MM.1S (cell line): ENCODE results near the gene RABEP1.
"Not testable (repeated sequence)": the region's sequence is repeated elsewhere in the genome, so short reads cannot be mapped to it uniquely, and the experiment has no call there.

Experiments
- DNase-seq: peaks from one replicate; pipeline ENCODE4 v3.0.0-alpha.2; 2015
- H2AFZ ChIP-seq: fragments of 300-600 bp; sonication (generic); 2 replicates; pipeline ENCODE4 v1.6.0; 2016; ENCODE audit warnings: antibody characterized with exemption, low read length
- H3F3A ChIP-seq: fragments of 300-600 bp; sonication (generic); 2 replicates; pipeline ENCODE4 v1.6.1; 2016; ENCODE audit warnings: mild to moderate bottlenecking, antibody characterized with exemption, low read length, moderate library complexity, mixed read lengths; ENCODE audit not compliant: insufficient read depth
- H3K27ac ChIP-seq: fragments of 300-600 bp; sonication (generic); 2 replicates; pipeline ENCODE4 v1.5.1; 2016; ENCODE audit warnings: mild to moderate bottlenecking, low read length
- H3K27me3 ChIP-seq: fragments of 300-600 bp; sonication (generic); replicated peaks from 2 replicates; pipeline ENCODE4 v1.6.0; 2016; ENCODE audit warnings: low read length; ENCODE audit not compliant: insufficient read depth
- H3K36me3 ChIP-seq: fragments of 300-600 bp; sonication (generic); replicated peaks from 2 replicates; pipeline ENCODE4 v1.6.1; 2016; ENCODE audit warnings: mild to moderate bottlenecking, low read length, mixed read lengths; ENCODE audit not compliant: insufficient read depth
- H3K4me1 ChIP-seq: fragments of 300-600 bp; sonication (generic); 2 replicates; pipeline ENCODE4 v1.6.1; 2016; ENCODE audit warnings: low read length, mixed read lengths
- H3K4me2 ChIP-seq: fragments of 300-600 bp; sonication (generic); 2 replicates; pipeline ENCODE4 v1.6.0; 2016; ENCODE audit warnings: low read depth, low read length
- H3K4me3 ChIP-seq: fragments of 300-600 bp; sonication (generic); 2 replicates; pipeline ENCODE4 v1.5.1; 2016; ENCODE audit warnings: low read length, mixed read lengths
- H3K79me2 ChIP-seq: fragments of 300-600 bp; sonication (generic); 2 replicates; pipeline ENCODE4 v1.6.1; 2016; ENCODE audit warnings: mixed run types, low read length, mixed read lengths
- H3K9ac ChIP-seq: fragments of 300-600 bp; sonication (generic); 2 replicates; pipeline ENCODE4 v1.6.1; 2016; ENCODE audit warnings: low read length, mixed read lengths
- H3K9me2 ChIP-seq: fragments of 300-600 bp; sonication (generic); replicated peaks from 2 replicates; pipeline ENCODE4 v1.6.1; 2016; ENCODE audit warnings: mild to moderate bottlenecking, low read length, mixed read lengths; ENCODE audit not compliant: insufficient read depth
- H3K9me3 ChIP-seq: fragments of 300-600 bp; sonication (generic); replicated peaks from 2 replicates; pipeline ENCODE4 v1.6.1; 2016; ENCODE audit warnings: mild to moderate bottlenecking, low read length, mixed read lengths; ENCODE audit not compliant: insufficient read depth
- H4K20me1 ChIP-seq: fragments of 300-600 bp; sonication (generic); 2 replicates; pipeline ENCODE4 v1.6.1; 2016; ENCODE audit warnings: mild to moderate bottlenecking, low read length, moderate library complexity, mixed read lengths; ENCODE audit not compliant: insufficient read depth
- CTCF ChIP-seq: fragments of 300-600 bp; sonication (generic); IDR thresholded peaks from 2 replicates; pipeline ENCODE4 v1.5.1; 2016; ENCODE audit warnings: antibody characterized with exemption, low read length, mixed read lengths
- EZH2 ChIP-seq: fragments of 300-600 bp; sonication (generic); optimal IDR thresholded peaks from 2 replicates; pipeline ENCODE3; 2017; ENCODE audit warnings: low read depth, mild to moderate bottlenecking, antibody characterized with exemption, low read length, mixed read lengths
- EZH2phosphoT487 ChIP-seq: fragments of 300-600 bp; sonication (generic); IDR thresholded peaks from 2 replicates; pipeline ENCODE4 v1.6.1; 2018; ENCODE audit warnings: antibody characterized with exemption, low read length

RABEP1 gene

GRCh38 chr17:5424909-5425308 lies 142.8 kb downstream of the RABEP1 start:
- no peak for DNase-seq
- Histone ChIP-seq H3F3A (no peaks in the 10 kb centered on the region), H3K27ac (no peak overlapping the region), H3K9me3 (no peaks in the 10 kb centered on the region), H3K36me3 (peaks cover 13% of the 10 kb centered on the region; the same call in 1 of the 2 replicates), H3K4me2 (no peak overlapping the region), H3K4me1 (peaks cover 12% of the 10 kb centered on the region), H3K27me3 (no peaks in the 10 kb centered on the region), H4K20me1 (no peaks in the 10 kb centered on the region), H3K79me2 (peaks cover 27% of the 10 kb centered on the region), H3K4me3 (no peak overlapping the region), H3K9me2 (no peaks in the 10 kb centered on the region), H2AFZ (no peak overlapping the region), H3K9ac (no peak overlapping the region)
- TF ChIP-seq CTCF: no peak
- no peak for TF ChIP-seq EZH2phosphoT487
- TF ChIP-seq EZH2: no peak

DNA sequence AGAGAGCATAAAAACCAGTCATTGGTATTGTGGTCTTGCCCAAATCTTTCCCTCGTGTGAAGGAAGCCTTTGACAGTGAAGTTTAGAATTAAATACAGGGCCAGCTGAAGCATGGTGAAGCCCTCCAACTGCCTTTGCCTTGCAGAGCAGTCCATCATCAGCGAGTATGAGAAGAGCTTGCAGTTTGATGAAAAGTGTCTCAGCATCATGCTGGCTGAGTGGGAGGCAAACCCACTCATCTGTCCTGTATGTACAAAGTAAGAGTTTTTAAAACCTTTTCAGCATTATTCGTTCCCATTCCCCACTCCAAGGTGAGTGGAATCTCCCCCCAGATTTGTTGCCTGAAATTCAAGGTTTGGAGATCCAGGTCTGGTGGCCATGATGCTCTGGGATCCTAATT lies 143.7 kb downstream of the RABEP1 start:
- Histone ChIP-seq H3K4me1 (peaks cover 10% of the 10 kb centered on the region), H3F3A (no peaks in the 10 kb centered on the region), H4K20me1 (no peaks in the 10 kb centered on the region), H3K36me3 (peaks cover 13% of the 10 kb centered on the region), H3K27me3 (no peaks in the 10 kb centered on the region), H3K4me3 (no peak overlapping the region), H3K79me2 (peaks cover 20% of the 10 kb centered on the region), H3K4me2 (no peak overlapping the region), H3K27ac (no peak overlapping the region), H2AFZ (no peak overlapping the region), H3K9me2 (no peaks in the 10 kb centered on the region), H3K9me3 (no peaks in the 10 kb centered on the region), H3K9ac (no peak overlapping the region)
- no peak for DNase-seq
- no peak for TF ChIP-seq EZH2phosphoT487

GRCh38 chr17:5429191-5429887 lies 147.3 kb downstream of the RABEP1 start:
- Histone ChIP-seq H3K4me3 (no peak overlapping the region), H3K4me2 (no peak overlapping the region), H3K9me3 (no peaks in the 10 kb centered on the region), H3K36me3 (peaks cover 16% of the 10 kb centered on the region), H3K79me2 (peaks cover 14% of the 10 kb centered on the region; the same call in 1 of the 2 replicates), H3F3A (peaks cover 21% of the 10 kb centered on the region), H3K9ac (no peak overlapping the region), H3K27me3 (no peaks in the 10 kb centered on the region), H3K27ac (no peak overlapping the region), H3K9me2 (no peaks in the 10 kb centered on the region), H3K4me1 (no peaks in the 10 kb centered on the region), H2AFZ (no peak overlapping the region), H4K20me1 (no peaks in the 10 kb centered on the region)
- TF ChIP-seq EZH2: no peak
- no peak for TF ChIP-seq EZH2phosphoT487
- TF ChIP-seq CTCF: no peak
- no peak for DNase-seq

DNA sequence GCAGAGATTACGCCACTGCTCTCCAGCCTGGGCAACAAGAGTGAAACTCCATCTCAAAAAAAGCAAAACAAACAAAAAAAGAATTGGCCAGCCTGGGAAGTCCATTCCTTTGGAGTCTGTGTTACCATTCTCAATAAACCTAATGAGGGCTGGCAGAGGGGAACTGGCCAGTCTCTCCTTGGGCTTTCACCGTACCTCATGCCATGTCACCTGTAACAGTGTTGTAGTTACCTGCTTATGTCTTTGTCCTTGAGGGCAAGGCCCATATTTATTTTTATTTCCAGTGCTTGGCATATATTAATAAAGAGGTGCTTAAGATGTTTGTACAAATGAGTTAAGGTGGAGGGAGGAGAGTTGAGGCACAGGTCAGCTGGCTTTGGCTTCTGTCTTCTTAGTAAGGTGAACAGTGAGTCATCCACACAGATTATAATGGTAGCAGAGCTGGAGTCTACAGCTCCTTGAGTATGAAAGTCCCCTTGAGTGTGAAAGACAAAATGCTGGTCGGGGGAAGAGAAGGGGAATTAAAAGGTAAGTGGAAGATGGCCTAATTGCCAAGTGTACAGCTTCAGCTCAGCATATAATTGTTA lies 148.4 kb downstream of the RABEP1 start:
- peaks cover 23% of the 10 kb centered on the region for H3K79me2 ChIP-seq
- TF ChIP-seq EZH2phosphoT487: no peak
- TF ChIP-seq CTCF: no peak
- no peak for TF ChIP-seq EZH2
- no peaks in the 10 kb centered on the region for H4K20me1 ChIP-seq
- no peak overlapping the region for H3K27ac ChIP-seq
- no peaks in the 10 kb centered on the region for H3K27me3 ChIP-seq
- H3K4me2 ChIP-seq: no peak overlapping the region
- H3K36me3 ChIP-seq: peaks cover 19% of the 10 kb centered on the region
- no peak overlapping the region for H3K4me3 ChIP-seq
- H3K9ac ChIP-seq: no peak overlapping the region
- H3F3A ChIP-seq: peaks cover 21% of the 10 kb centered on the region
- no peak for DNase-seq
- H3K9me3 ChIP-seq: no peaks in the 10 kb centered on the region
- H3K9me2 ChIP-seq: no peaks in the 10 kb centered on the region
- no peaks in the 10 kb centered on the region for H3K4me1 ChIP-seq
- H2AFZ ChIP-seq: no peak overlapping the region

GRCh38 chr17:5431234-5431633 lies 149.2 kb downstream of the RABEP1 start:
- DNase-seq, H4K20me1 ChIP-seq, H3K9me3 ChIP-seq, H3K9ac ChIP-seq, H3K4me3 ChIP-seq, H3K4me1 ChIP-seq, H3K27me3 ChIP-seq, H3K27ac ChIP-seq, H2AFZ ChIP-seq, H3K9me2 ChIP-seq, H3K4me2 ChIP-seq: not testable (repeated sequence)
- H3K79me2 ChIP-seq: peaks cover 29% of the 10 kb centered on the region
- peaks cover 21% of the 10 kb centered on the region for H3F3A ChIP-seq
- peaks cover 20% of the 10 kb centered on the region for H3K36me3 ChIP-seq
